Gastroesophageal sphincter (tissue), 4 donors: ENCODE results near the gene MAML3. TPM values are rescaled to one million over a fixed set of nuclear protein-coding genes. Genes with fewer than 3 reads are reported as not detected.

Experiments
- ATAC-seq: fragments of 150-250 bp; one replicate; pipeline ENCODE4 v1.9.1; 2016; ENCODE audit warnings: mild to moderate bottlenecking, moderate library complexity
- H3K27ac ChIP-seq, 4 donors: fragments of 200-600 bp; sonication (generic) in 3 of 4; 1 replicate in 3 of 4; 2 replicates in 1 of 4; pipeline ENCODE4 v1.5.1; 2016 to 2019
- H3K27me3 ChIP-seq: fragments of 200-600 bp; sonication (generic); one replicate; pipeline ENCODE4 v1.5.1; 2019
- H3K36me3 ChIP-seq, 2 donors: fragments of 200-600 bp; sonication (generic); one replicate each; pipeline ENCODE4 v1.5.1; 2019; ENCODE audit warnings: control low read depth in 1 of 2
- H3K4me1 ChIP-seq, 3 donors: fragments of 200-600 bp; sonication (generic); 1 replicate in 2 of 3; 2 replicates in 1 of 3; pipeline ENCODE4 v1.5.1; 2016 to 2019; ENCODE audit warnings: control low read depth in 2 of 3
- H3K4me3 ChIP-seq, 2 donors: fragments of 200-600 bp; sonication (generic); one replicate each; pipeline ENCODE4 v1.5.1; 2019; ENCODE audit warnings: mild to moderate bottlenecking in 1 of 2, moderate library complexity in 1 of 2
- H3K9me3 ChIP-seq, 3 donors: fragments of 200-600 bp; sonication (generic); one replicate each; pipeline ENCODE4 v1.5.1; 2017 to 2019; ENCODE audit warnings: control low read depth in 2 of 3
- EP300 ChIP-seq: sonication (generic); formaldehyde crosslinking; IDR thresholded peaks from one replicate; pipeline ENCODE4 v1.6.1; 2017; ENCODE audit warnings: antibody characterized with exemption, mild to moderate bottlenecking
- POLR2A ChIP-seq, 2 donors: fragments of 450-650 bp; IDR thresholded peaks; one replicate each; pipeline ENCODE4 v1.6.1; 2017; ENCODE audit warnings: antibody characterized with exemption in 2 of 2, mild to moderate bottlenecking in 2 of 2, moderate library complexity in 1 of 2
- POLR2AphosphoS5 ChIP-seq: sonication (generic); formaldehyde crosslinking; IDR thresholded peaks from one replicate; pipeline ENCODE4 v1.6.1; 2017; ENCODE audit warnings: antibody characterized with exemption
- WGBS, 2 donors: methylation state at CpG; one replicate each; pipeline ENCODE4 v1.1.5; 2018; ENCODE audit warnings: low coverage in 1 of 2; 5-methylcytosine and 5-hydroxymethylcytosine counted together
- total RNA-seq, 4 donors: library from RNA; depleted of rRNA; stranded (reverse); fragments of >200 nt; gene quantifications; one replicate each; pipeline ENCODE4 v1.1.0, GENCODE V29; 2016
- TF ChIP-seq, protein P1 (sequence below), 4 experiments: fragments of 200-600 bp in 2 of 4; fragments of 450-650 bp in 2 of 4; sonication (generic) in 1 of 4; IDR thresholded peaks; one replicate each; pipeline ENCODE4 v1.5.1; 2017 to 2019; ENCODE audit warnings: antibody characterized with exemption in 4 of 4, mild to moderate bottlenecking in 2 of 4, moderate library complexity in 2 of 4

Gene MAML3
- total RNA-seq, 4 donors from 2014 or later, result 5.3 to 10.6 (median 9.3) TPM

DNA sequence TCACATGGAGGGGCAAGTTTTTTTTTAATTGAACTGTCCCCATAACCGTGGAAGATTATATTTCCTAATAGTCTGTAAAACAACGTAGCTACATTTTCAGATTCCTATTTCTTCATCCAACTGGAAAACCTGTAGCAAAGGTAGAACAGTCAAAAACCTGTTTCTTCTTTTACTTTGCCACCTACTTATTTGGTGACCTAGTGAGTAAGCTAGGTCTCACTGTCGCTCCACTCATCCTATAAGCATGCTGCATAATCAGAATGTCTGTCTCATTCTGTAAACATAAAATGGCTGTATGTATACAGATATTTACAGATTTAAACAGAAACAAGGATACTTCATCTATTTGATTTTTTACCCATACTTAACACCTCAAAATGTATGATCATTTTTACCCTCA, 20.4 kb downstream of the MAML3 start:
- Histone ChIP-seq H3K9me3 (no peaks in the 10 kb centered on the region), H3K4me1 (peaks cover 0 to 19% (median 0%) of the 10 kb centered on the region in 3 donors), H3K4me3 (no peak overlapping the region), H3K36me3 (no peaks in the 10 kb centered on the region), H3K27me3 (no peaks in the 10 kb centered on the region), H3K27ac (no peak overlapping the region)
- ATAC-seq, result no peak
- no peak for TF ChIP-seq POLR2AphosphoS5
- no peak for TF ChIP-seq POLR2A (IDR thresholded peaks at IDR 0.05)
- TF ChIP-seq EP300, result no peak
- TF ChIP-seq, protein P1, sequence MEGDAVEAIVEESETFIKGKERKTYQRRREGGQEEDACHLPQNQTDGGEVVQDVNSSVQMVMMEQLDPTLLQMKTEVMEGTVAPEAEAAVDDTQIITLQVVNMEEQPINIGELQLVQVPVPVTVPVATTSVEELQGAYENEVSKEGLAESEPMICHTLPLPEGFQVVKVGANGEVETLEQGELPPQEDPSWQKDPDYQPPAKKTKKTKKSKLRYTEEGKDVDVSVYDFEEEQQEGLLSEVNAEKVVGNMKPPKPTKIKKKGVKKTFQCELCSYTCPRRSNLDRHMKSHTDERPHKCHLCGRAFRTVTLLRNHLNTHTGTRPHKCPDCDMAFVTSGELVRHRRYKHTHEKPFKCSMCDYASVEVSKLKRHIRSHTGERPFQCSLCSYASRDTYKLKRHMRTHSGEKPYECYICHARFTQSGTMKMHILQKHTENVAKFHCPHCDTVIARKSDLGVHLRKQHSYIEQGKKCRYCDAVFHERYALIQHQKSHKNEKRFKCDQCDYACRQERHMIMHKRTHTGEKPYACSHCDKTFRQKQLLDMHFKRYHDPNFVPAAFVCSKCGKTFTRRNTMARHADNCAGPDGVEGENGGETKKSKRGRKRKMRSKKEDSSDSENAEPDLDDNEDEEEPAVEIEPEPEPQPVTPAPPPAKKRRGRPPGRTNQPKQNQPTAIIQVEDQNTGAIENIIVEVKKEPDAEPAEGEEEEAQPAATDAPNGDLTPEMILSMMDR (IDR thresholded peaks at IDR 0.05), result no peak
- 94% methylated on average over 3 of the region's 3 CpGs for whole genome bisulfite sequencing, 2 donors

DNA sequence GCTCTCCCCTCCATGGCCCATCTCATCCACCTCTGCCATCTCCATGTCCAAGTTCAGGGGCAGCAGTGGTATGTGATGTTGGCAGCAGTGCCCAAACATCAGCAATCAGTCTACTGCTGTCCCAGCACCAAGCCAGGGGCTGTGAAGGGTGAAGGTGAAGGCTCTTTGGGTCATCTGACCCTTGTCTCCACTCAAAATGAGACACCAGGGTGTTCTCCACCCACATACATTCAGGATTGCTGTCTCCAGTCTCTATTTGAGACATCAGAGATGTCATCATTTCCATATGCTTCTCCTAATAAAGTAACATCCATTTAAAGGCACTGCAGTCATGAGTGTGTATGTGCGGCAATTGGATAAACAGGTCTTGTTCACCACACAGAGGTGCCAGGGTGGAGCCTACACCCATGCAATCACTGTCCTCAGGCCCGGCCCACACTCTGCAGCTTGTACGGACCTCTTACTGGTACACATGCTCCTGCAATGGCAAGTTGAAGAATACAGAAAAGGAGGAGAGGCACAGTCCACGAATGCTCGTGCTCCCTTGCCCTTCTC, 22.2 kb downstream of the MAML3 start:
- H3K36me3 ChIP-seq, result no peaks in the 10 kb centered on the region
- H3K27ac ChIP-seq, result no peak overlapping the region
- no peaks in the 10 kb centered on the region for H3K27me3 ChIP-seq
- no peak for ATAC-seq
- TF ChIP-seq, protein P1 (IDR thresholded peaks at IDR 0.05), result no peak
- no peak for TF ChIP-seq EP300
- TF ChIP-seq POLR2A (IDR thresholded peaks at IDR 0.05), result no peak
- no peak for TF ChIP-seq POLR2AphosphoS5
- H3K4me3 ChIP-seq, result no peak overlapping the region
- peaks cover 0 to 19% (median 0%) of the 10 kb centered on the region in 3 donors for H3K4me1 ChIP-seq
- WGBS, 2 donors, result 100% methylated on average over 4 of the region's 5 CpGs; no CpG with 5 or more reads in 1 of the 2 donors
- no peaks in the 10 kb centered on the region for H3K9me3 ChIP-seq

- H3K27me3 ChIP-seq, result no peaks in the 10 kb centered on the region
- ATAC-seq, result no peak
- TF ChIP-seq, protein P1 (IDR thresholded peaks at IDR 0.05), result no peak
- TF ChIP-seq POLR2AphosphoS5 (no peak), POLR2A (IDR thresholded peaks at IDR 0.05) (no peak), EP300 (no peak)
- no peaks in the 10 kb centered on the region for H3K36me3 ChIP-seq
- no peak overlapping the region for H3K27ac ChIP-seq
- WGBS, 2 donors, result 72 to 100% methylated on average over 2 of the region's 2 CpGs
- H3K4me3 ChIP-seq, result no peak overlapping the region
- H3K4me1 ChIP-seq, result peaks cover 0 to 9% (median 0%) of the 10 kb centered on the region in 3 donors
- no peaks in the 10 kb centered on the region for H3K9me3 ChIP-seq
Measured at GRCh38 chr4:140130677-140131076, 23.3 kb downstream of the MAML3 start.

- no peak for TF ChIP-seq POLR2A (IDR thresholded peaks at IDR 0.05)
- TF ChIP-seq EP300, result no peak
- TF ChIP-seq, protein P1 (IDR thresholded peaks at IDR 0.05), result no peak
- no peak for TF ChIP-seq POLR2AphosphoS5
- Histone ChIP-seq H3K27me3 (no peaks in the 10 kb centered on the region), H3K4me1 (no peaks in the 10 kb centered on the region), H3K27ac (no peak overlapping the region), H3K4me3 (no peak overlapping the region), H3K36me3 (no peaks in the 10 kb centered on the region), H3K9me3 (no peaks in the 10 kb centered on the region)
- 91% methylated on average over 2 of the region's 2 CpGs; no CpG with 5 or more reads in 1 of the 2 donors for WGBS, 2 donors
- ATAC-seq, result no peak
Measured at GRCh38 chr4:140127422-140127821, 26.6 kb downstream of the MAML3 start.

DNA sequence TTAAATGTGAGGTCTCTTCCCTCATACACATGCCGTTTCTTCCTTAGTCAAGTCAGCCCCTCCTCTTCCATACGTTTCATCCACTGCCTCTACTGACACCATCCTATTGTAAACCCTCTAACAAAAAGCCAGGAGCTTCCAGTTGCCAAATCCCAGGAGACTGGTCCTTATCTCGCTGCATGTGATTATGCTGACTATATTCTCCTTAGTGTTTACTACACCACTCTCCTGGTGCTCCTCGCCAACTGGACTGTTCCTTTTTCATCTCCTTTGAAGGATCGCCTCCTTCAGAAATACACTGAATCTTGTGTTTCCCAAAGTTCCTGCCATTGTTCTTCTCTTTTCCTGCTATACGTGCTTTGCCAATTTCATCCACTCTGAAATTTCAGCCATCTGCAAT, 27.7 kb downstream of the MAML3 start:
- TF ChIP-seq POLR2AphosphoS5 (no peak), EP300 (no peak), POLR2A (IDR thresholded peaks at IDR 0.05) (no peak)
- TF ChIP-seq, protein P1 (IDR thresholded peaks at IDR 0.05), result no peak
- Histone ChIP-seq H3K36me3 (no peaks in the 10 kb centered on the region), H3K4me1 (peaks cover 0 to 1% (median 0%) of the 10 kb centered on the region in 3 donors), H3K27me3 (no peaks in the 10 kb centered on the region), H3K9me3 (no peaks in the 10 kb centered on the region), H3K27ac (no peak overlapping the region), H3K4me3 (no peak overlapping the region)
- no peak for ATAC-seq
- WGBS, 2 donors, result 83 to 88% methylated on average over 6 of the region's 6 CpGs
